Astrocyte of the cerebellum (primary cell): ENCODE results near the gene EFNB3.

ENCODE experiments used
- DNase-seq: peaks from one replicate; pipeline ENCODE4 v3.0.0-alpha.2; 2011; ENCODE audit warnings: low read depth
- H3K4me3 ChIP-seq: 2 replicates; pipeline ENCODE4 v1.5.1; 2011; ENCODE audit warnings: mild to moderate bottlenecking, low read depth, low read length, moderate library complexity
- in situ Hi-C: cut with HindIII; loops from 2 replicates; pipeline ENCODE4 v1.10.0; 2017; ENCODE audit warnings: low sequenced_read_pairs
- TF ChIP-seq, protein P1 (sequence below): IDR thresholded peaks from 2 replicates; pipeline ENCODE4 v1.5.1; 2012; ENCODE audit warnings: low read length, low read depth, moderate library complexity, mild to moderate bottlenecking; ENCODE audit errors: missing control alignments

EFNB3 gene

DNA sequence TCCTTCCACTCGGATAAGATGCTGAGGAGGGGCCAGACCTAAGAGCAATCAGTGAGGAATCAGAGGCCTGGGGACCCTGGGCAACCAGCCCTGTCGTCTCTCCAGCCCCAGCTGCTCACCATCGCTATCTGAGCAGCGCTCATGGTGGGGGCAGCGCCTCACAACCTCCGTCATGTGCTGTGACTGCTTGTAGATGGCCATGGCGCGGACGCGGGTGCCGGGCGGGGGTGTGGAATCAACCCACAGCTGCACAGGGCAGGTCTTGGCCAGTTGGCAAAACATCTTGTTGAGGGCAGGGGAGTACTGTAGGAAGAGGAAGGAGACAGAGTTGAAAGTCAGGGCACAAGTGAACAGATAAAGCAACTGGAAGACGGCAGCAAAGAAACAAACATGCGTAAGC, 30.1 kb upstream of the EFNB3 start:
- H3K4me3 ChIP-seq, result no peak overlapping the region
- TF ChIP-seq, protein P1, sequence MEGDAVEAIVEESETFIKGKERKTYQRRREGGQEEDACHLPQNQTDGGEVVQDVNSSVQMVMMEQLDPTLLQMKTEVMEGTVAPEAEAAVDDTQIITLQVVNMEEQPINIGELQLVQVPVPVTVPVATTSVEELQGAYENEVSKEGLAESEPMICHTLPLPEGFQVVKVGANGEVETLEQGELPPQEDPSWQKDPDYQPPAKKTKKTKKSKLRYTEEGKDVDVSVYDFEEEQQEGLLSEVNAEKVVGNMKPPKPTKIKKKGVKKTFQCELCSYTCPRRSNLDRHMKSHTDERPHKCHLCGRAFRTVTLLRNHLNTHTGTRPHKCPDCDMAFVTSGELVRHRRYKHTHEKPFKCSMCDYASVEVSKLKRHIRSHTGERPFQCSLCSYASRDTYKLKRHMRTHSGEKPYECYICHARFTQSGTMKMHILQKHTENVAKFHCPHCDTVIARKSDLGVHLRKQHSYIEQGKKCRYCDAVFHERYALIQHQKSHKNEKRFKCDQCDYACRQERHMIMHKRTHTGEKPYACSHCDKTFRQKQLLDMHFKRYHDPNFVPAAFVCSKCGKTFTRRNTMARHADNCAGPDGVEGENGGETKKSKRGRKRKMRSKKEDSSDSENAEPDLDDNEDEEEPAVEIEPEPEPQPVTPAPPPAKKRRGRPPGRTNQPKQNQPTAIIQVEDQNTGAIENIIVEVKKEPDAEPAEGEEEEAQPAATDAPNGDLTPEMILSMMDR, result no peak
- no peak for DNase-seq
- in situ Hi-C loops, result no loop called here

DNA sequence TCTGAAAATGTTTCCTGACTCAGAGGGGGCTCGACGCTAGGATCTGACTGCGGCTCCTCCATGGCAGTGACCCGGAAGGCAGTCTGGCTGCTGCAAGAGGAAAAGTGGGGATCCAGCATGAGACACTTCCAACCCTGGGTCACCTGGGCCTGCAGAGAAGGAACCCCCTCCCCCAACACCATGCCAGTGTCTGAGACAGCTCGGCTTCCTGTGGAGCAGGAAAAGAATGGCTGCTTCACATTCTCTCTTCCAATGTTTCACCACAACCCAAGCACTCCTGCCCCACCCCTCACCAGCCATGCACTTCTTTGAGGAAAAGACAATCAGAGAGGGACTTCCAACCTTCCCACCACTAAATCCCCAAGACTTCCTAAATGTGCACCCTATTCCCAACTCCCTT, 28.5 kb upstream of the EFNB3 start:
- in situ Hi-C loops, result no loop called here
- H3K4me3 ChIP-seq, result no peak overlapping the region
- no peak for DNase-seq
- TF ChIP-seq, protein P1, result no peak

DNA sequence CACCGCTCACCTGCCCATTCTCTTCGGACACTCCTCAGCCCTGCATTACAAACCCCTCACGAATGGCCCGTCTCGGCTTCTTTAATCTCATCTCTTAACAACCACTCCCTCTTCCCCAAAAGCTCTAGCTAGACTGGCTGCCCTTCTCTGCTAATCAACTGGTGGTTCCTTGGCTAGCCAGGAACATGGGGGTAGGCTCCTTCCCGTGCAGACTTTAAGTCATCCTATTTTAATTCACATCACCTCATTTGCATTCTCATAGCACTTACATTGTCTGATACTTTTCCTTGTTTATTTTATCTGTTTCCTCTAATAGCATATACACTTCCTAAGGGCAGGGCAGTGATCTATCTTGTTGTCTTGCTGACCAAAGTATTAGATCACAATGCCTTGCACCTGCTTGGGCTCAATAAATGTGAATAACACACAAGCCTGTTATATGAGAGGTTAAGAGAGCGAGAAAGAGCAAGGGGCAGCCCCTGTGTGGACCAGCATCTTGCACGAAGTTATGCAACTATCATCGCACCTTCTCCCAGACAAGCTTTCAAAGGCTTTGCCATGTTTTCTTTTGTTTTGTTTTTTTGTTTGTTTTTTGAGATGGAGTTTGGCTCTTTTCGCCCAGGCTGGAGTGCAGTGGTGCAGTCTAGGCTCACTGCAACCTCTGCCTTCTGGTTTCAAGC, 27.5 kb upstream of the EFNB3 start:
- TF ChIP-seq, protein P1, result no peak
- no peak for DNase-seq
- in situ Hi-C loops, result no loop called here
- H3K4me3 ChIP-seq, result no peak overlapping the region

- H3K4me3 ChIP-seq, result peak overlapping the region; percentile 59
- in situ Hi-C loops, result no loop called here
- no peak for DNase-seq
- TF ChIP-seq, protein P1, result no peak
Measured at GRCh38 chr17:7684851-7685532, 20.0 kb upstream of the EFNB3 start.

- TF ChIP-seq, protein P1, result no peak
- H3K4me3 ChIP-seq, result peak overlapping the region; percentile 59
- DNase-seq, result peak; percentile 82
- in situ Hi-C loops, result no loop called here
Measured at GRCh38 chr17:7685533-7686221, 19.3 kb upstream of the EFNB3 start.

- in situ Hi-C loops, result no loop called here
- DNase-seq, result no peak
- peak overlapping the region; percentile 59 for H3K4me3 ChIP-seq
- TF ChIP-seq, protein P1, result no peak
Measured at GRCh38 chr17:7686222-7687071, 18.6 kb upstream of the EFNB3 start.
